Muscle layer of duodenum (tissue), 2 donors: Measurements from ENCODE around the gene USH1C.

Experiments
- H3K27ac ChIP-seq: one replicate; pipeline ENCODE4 v1.7.0; 2013; ENCODE audit warnings: mild to moderate bottlenecking, low read length
- H3K27me3 ChIP-seq: one replicate; pipeline ENCODE4 v1.7.0; 2013; ENCODE audit warnings: low read depth, mild to moderate bottlenecking, control low read depth, low read length
- H3K36me3 ChIP-seq, 2 donors: one replicate each; pipeline ENCODE4 v1.7.0; 2013; ENCODE audit warnings: low read length in 2 of 2, control low read depth in 1 of 2, mild to moderate bottlenecking in 1 of 2; ENCODE audit not compliant: insufficient read depth in 2 of 2, control insufficient read depth in 1 of 2
- H3K4me1 ChIP-seq, 2 donors: one replicate each; pipeline ENCODE4 v1.7.0; 2013; ENCODE audit warnings: low read length in 2 of 2, mild to moderate bottlenecking in 2 of 2, control low read depth in 1 of 2, moderate library complexity in 1 of 2; ENCODE audit not compliant: insufficient read depth in 2 of 2, control insufficient read depth in 1 of 2
- H3K4me3 ChIP-seq, 2 donors: one replicate each; pipeline ENCODE4 v1.7.0; 2013; ENCODE audit warnings: low read length in 2 of 2, low read depth in 1 of 2, mild to moderate bottlenecking in 1 of 2
- H3K9me3 ChIP-seq, 2 donors: one replicate each; pipeline ENCODE4 v1.7.0; 2013; ENCODE audit warnings: low read length in 2 of 2, control low read depth in 1 of 2, mild to moderate bottlenecking in 1 of 2; ENCODE audit not compliant: control insufficient read depth in 1 of 2
- donor health status: healthy.

Gene USH1C

DNA sequence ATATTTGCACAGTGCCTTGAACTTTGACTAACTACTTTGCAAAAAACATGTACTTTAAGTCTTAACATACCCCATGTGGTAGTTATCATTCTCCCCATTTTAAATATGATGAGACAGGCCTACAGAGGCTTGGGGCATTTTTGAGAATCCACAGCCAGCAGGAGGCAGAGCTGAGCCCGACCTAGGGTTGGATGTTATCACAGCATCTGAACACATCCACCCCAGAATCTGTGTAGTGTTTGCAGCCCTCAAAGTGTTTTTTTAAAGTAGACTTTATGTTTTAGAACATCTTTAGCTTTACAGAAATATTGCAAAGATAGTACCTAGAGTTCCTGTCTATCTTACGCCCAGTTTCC lies 20.4 kb upstream of the USH1C start:
- no peaks in the 10 kb centered on the region for H3K4me1 ChIP-seq
- H3K27me3 ChIP-seq: no peaks in the 10 kb centered on the region
- H3K36me3 ChIP-seq: no peaks in the 10 kb centered on the region
- H3K4me3 ChIP-seq: no peak overlapping the region
- no peaks in the 10 kb centered on the region for H3K9me3 ChIP-seq
- no peak overlapping the region for H3K27ac ChIP-seq

DNA sequence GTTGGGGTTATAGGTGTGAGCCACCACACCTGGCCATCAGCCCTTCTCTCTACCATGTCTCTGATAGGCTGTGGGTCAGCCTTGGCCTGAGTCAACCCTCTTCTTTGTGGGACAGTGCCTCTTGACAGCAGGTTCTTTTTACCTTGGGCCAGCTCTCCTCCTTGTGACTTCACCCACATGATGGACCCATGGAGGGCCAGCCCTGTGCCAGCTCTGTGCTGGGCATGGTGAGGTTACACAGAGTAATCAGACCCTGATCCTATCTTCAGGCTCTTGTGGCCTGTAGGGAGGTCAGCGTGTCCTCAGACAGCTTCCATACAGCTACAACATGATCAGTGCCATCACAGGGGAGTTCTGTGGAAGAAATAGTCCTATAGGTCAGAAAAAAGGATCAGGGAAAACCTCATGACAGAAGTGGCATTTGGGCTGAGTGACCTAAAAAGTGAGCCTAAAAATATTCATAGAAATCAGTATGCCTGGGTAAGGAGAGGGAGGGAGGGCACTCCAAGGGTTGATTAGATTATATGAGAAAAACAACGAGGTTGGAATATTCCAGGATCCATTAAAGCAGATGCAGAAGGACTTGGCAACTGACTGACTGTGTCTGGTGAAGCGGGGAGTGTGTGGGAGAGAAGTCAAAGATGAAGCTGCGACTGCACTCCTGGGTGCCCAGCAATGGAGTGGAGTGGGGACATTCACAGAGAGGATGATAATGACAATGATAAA lies 19.9 kb upstream of the USH1C start:
- Histone ChIP-seq H3K36me3 (no peaks in the 10 kb centered on the region), H3K27me3 (no peaks in the 10 kb centered on the region), H3K4me3 (no peak overlapping the region), H3K9me3 (no peaks in the 10 kb centered on the region), H3K4me1 (no peaks in the 10 kb centered on the region), H3K27ac (no peak overlapping the region)

DNA sequence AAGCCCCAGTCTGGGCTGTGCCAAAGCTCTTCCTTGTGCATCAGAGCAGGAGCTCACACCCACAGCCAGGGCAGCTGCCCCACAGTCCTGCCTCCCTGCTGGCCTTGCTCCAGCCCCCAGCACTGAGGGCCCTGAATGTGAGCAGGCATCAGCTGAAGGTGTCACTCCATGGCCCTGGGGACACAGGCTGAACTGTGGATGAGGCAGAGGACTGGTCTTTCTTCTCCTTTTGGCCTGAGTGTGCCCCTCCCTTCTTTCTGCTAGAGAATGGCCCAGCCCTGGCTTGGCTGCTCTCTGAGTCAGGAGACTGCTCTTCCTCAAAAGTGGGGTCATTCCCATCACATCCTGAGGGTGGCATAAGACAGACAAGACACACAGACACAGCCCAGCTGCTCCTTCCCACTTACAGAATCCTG lies 19.0 kb upstream of the USH1C start:
- no peaks in the 10 kb centered on the region for H3K9me3 ChIP-seq
- H3K36me3 ChIP-seq: no peaks in the 10 kb centered on the region
- H3K27ac ChIP-seq: no peak overlapping the region
- no peaks in the 10 kb centered on the region for H3K27me3 ChIP-seq
- H3K4me3 ChIP-seq: no peak overlapping the region
- H3K4me1 ChIP-seq: no peaks in the 10 kb centered on the region

DNA sequence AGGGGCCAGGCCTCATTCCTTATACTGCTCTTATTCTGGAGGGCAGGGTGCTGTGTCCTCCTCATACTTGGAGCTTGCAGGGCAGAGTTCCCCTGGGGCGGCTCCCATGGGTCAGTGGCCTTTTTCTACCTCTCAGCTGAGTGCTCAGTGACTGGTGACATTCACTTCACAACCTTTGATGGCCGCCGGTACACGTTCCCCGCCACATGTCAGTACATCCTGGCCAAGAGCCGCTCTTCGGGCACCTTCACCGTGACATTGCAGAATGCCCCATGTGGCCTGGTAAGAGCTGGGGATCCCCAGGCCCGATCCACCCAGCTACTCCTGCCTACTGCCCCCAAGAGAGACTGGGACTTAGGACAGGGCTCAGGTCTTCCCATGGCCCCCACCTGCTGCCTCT lies 17.3 kb upstream of the USH1C start:
- H3K27me3 ChIP-seq: no peaks in the 10 kb centered on the region
- H3K27ac ChIP-seq: no peak overlapping the region
- H3K9me3 ChIP-seq: no peaks in the 10 kb centered on the region
- no peaks in the 10 kb centered on the region for H3K4me1 ChIP-seq
- no peak overlapping the region for H3K4me3 ChIP-seq
- no peaks in the 10 kb centered on the region for H3K36me3 ChIP-seq

DNA sequence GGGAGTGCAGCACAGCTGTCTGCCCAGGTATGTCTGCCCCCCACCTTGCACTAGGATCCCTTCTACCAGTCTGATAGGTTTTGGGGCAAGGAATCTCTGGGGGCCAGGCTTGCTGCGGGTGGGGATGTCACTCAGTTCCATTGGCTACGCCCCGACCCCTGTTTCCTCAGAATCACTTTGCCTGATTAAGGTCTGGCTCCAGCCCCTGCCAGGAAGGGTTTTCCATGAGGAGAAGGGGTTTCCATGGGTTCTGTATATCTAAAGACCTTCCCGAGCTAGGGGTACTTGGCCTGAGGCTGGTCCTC lies 16.8 kb upstream of the USH1C start:
- no peaks in the 10 kb centered on the region for H3K4me1 ChIP-seq
- no peak overlapping the region for H3K4me3 ChIP-seq
- H3K27me3 ChIP-seq: no peaks in the 10 kb centered on the region
- no peak overlapping the region for H3K27ac ChIP-seq
- H3K36me3 ChIP-seq: no peaks in the 10 kb centered on the region
- no peaks in the 10 kb centered on the region for H3K9me3 ChIP-seq

DNA sequence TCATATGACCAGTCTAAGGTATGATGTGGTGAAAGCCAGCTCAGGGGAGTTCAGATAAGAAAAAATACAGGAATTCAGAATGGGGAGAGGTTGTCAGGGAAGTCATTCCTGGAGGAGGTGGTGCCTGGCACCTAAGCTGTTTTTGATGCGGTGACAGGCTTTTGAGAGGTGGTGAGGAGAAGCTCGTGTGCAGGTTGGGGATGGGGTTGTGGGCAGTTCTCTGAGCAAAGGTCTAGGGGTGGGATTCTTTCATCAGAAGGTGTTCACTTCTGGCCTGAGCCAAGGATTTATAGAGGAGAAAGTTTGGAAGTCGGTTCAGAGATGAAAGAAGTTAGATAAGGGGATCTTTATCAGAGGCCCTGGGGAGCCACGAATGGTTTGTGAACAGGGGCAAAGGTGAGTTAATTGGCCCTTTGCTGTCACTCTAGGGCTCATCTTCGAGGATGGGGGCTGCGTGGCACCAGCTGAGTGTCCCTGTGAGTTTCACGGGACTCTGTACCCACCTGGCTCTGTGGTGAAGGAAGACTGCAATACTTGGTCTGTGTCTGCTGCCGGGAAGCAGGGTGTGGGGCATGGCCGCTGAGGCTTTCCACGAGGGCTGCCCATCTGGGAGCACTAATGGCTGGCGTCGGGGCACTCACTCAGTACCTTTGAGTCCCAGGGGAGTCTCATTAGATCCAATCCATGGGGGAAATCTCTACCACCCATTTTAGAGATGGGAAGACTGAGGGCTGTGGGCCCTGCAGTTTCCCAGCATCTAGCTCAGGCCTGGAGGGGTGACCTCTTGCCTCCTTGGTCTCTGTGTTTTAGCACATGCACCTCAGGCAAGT lies 16.3 kb upstream of the USH1C start:
- H3K27me3 ChIP-seq: no peaks in the 10 kb centered on the region
- no peak overlapping the region for H3K27ac ChIP-seq
- H3K4me1 ChIP-seq: no peaks in the 10 kb centered on the region
- no peak overlapping the region for H3K4me3 ChIP-seq
- H3K36me3 ChIP-seq: no peaks in the 10 kb centered on the region
- H3K9me3 ChIP-seq: no peaks in the 10 kb centered on the region

DNA sequence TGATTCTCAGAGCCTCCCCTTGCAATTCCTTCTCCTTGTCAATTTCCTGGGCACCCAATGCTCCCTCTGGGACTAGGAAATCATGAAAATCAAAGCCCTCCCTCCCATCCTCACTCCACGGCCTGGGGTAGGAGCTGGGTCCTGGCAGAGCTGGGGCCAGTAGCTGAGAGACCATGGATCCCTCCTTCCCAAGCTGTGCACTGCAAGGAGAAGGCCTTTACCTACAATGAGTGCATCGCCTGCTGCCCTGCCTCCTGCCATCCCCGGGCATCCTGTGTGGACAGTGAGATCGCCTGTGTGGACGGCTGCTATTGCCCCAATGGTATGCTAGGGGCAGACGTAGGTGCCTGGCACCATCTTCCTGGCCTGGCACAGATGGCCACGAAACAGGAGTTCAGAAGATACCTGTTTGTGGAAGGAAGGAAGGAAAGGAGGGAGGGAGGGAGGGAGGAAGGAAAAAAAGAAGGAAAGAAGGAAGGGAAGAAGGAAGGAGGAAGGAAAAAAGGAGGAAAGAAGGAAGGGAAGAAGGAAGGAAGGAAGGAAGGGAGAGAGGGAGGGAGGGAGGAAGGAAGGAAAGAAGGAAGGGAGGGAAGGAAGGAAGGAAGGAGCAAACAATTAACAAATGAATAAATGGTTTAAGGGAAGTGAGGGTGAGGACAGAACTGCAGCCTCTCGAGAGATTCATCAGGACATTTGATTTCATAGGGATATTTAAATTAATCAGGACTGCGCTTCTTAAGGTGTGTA lies 15.3 kb upstream of the USH1C start:
- Histone ChIP-seq H3K27me3 (peaks cover 3% of the 10 kb centered on the region), H3K27ac (no peak overlapping the region), H3K4me3 (no peak overlapping the region), H3K9me3 (no peaks in the 10 kb centered on the region), H3K4me1 (no peaks in the 10 kb centered on the region), H3K36me3 (no peaks in the 10 kb centered on the region)

DNA sequence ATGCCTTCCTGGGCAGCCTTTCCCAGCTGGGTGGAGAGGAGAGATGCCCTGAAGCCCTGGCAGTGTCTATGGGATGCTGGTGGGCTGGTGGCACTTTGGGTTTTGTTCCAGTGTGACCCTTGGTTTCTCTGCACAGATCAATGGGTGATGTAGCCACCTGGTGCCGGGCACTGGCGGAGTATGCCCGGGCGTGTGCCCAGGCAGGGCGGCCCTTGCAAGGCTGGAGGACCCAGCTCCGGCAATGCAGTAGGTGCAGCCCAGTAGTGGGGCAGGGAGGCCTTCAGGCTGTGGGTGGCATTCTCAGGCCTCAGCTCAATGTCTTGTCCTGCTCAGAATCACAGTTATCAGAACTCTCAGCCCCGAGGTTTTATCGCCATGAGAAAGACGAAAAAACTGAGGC lies 14.7 kb upstream of the USH1C start:
- H3K36me3 ChIP-seq: no peaks in the 10 kb centered on the region
- peaks cover 3% of the 10 kb centered on the region for H3K27me3 ChIP-seq
- H3K4me3 ChIP-seq: no peak overlapping the region
- H3K9me3 ChIP-seq: no peaks in the 10 kb centered on the region
- no peak overlapping the region for H3K27ac ChIP-seq
- H3K4me1 ChIP-seq: no peaks in the 10 kb centered on the region

DNA sequence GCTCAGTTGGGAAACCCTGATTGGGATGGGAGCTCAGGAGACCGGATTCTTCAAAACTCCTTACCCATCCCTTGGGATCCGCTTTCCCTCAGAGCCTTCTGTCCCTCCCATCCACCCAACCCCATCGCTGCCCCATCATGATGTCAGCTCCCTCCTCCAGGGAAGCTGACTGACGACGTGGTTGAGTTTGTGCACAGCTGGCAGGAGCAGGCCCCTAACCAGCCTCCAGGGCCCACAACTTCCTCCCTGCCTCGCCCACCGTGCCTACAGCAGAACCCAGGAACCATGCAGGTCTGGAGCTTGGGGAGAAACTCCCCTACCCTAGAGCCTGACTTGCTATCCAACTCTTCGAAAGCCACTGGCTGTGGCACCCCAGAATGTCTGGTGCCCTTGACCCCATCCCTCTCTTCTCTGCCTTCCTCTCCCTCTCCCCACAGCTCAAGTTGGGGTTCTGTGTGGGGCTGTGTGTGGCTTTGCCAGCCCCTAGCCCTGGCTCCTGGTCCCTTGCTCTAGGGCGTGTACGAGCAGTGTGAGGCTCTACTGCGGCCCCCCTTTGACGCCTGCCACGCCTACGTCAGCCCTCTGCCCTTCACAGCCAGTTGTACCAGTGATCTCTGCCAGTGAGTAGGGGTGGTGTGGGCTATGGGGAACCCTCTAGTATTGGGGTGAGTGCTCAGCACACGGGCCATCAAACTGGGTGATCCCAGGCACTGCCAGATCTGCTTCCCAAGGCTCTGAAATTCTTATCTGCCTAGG lies 14.0 kb upstream of the USH1C start:
- Histone ChIP-seq H3K4me3 (no peak overlapping the region), H3K9me3 (no peaks in the 10 kb centered on the region), H3K27ac (no peak overlapping the region), H3K27me3 (peaks cover 3% of the 10 kb centered on the region), H3K4me1 (no peaks in the 10 kb centered on the region), H3K36me3 (no peaks in the 10 kb centered on the region)

DNA sequence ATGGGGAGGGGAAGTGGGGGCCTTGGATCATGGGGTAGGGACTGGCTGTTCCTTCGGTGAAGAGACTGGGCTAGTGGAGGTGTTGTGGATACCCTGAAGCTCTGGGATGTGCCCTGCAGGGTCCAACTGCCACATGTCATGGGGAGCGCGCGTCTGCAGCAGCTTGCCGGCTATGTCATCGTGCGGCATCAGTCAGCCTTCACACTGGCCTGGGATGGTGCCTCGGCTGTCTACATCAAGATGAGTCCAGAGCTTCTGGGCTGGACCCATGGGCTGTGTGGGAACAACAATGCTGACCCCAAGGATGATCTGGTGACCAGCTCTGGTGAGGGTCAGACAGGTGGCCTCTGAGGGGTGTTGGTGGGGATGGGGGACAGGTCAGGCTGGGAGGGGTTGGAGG lies 12.8 kb upstream of the USH1C start:
- Histone ChIP-seq H3K27ac (no peak overlapping the region), H3K4me1 (no peaks in the 10 kb centered on the region), H3K9me3 (no peaks in the 10 kb centered on the region), H3K27me3 (peaks cover 3% of the 10 kb centered on the region), H3K36me3 (no peaks in the 10 kb centered on the region), H3K4me3 (no peak overlapping the region)

DNA sequence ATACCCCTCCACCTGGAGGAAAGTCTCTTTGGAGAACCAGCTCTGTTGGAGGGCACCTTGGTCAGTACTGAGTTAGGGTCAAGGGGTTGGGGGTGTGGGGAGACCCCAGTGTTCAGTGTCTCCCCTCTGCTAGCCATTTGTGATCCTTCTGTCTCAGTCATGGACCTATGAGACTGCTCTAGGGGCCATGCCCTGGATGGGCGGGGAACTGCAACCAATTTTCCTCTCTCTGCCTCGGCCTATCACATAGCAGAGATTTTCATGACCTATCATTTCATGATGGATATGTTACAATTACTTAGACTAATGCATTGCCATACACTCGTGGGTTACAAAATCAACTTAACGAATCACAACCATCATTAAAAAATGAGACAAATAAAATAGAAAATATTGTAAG lies 10.3 kb upstream of the USH1C start:
- no peaks in the 10 kb centered on the region for H3K36me3 ChIP-seq
- no peaks in the 10 kb centered on the region for H3K4me1 ChIP-seq

More for the DNA sequence above, 10.3 kb upstream of the USH1C start:
- Histone ChIP-seq H3K27ac (no peak overlapping the region), H3K9me3 (no peaks in the 10 kb centered on the region), H3K4me3 (no peak overlapping the region), H3K27me3 (peaks cover 3% of the 10 kb centered on the region)
